IMR-90 (cell line): ENCODE measurements around the gene UACA.

Experiments
- FOS ChIP-seq: fragments of 150-350 bp; IDR thresholded peaks from 2 replicates; pipeline ENCODE4 v1.6.1; 2016; ENCODE audit warnings: low read depth, low read length
- MXI1 ChIP-seq: IDR thresholded peaks from 2 replicates; pipeline ENCODE4 v1.6.1; 2012; ENCODE audit warnings: low read depth, mild to moderate bottlenecking, low read length, moderate library complexity, borderline replicate concordance
- POLR2A ChIP-seq: IDR thresholded peaks from 2 replicates; pipeline ENCODE4 v1.6.1; 2012; ENCODE audit warnings: mild to moderate bottlenecking, low read depth, low read length
- RAD21 ChIP-seq: IDR thresholded peaks from 2 replicates; pipeline ENCODE4 v1.6.1; 2012; ENCODE audit warnings: low read length, improper control_type of control experiment
- TF ChIP-seq, protein P1 (sequence below): conservative IDR thresholded peaks from 2 replicates; pipeline ENCODE4 v1.5.1; 2012; ENCODE audit warnings: mild to moderate bottlenecking, low read depth, low read length, improper control_type of control experiment
- TF ChIP-seq, protein P2 (sequence below): fragments of 150-350 bp; IDR thresholded peaks from 2 replicates; pipeline ENCODE4 v1.6.1; 2017; ENCODE audit warnings: mild to moderate bottlenecking, antibody characterized with exemption, low read length, low read depth

DNA sequence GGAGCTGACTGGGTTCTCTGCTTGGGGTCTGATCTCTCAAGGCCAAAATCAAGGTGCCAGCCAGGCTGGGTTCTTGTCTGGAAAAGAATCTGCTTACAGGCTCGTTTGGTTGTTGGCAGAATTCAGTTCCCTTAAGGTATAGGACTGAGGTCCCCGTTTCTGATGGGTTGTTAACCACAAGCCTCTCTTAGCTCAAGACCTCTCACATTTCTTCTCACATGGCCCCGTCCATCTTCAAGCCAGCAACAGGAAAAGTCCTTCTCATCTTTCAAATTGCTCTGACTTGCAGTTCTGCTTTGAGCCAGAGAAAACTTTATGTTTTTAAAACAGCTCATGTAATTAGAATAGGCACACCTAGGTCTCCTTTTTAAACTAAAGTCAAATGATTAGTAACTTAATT is 20.4 kb downstream of the UACA start:
- TF ChIP-seq, protein P1, sequence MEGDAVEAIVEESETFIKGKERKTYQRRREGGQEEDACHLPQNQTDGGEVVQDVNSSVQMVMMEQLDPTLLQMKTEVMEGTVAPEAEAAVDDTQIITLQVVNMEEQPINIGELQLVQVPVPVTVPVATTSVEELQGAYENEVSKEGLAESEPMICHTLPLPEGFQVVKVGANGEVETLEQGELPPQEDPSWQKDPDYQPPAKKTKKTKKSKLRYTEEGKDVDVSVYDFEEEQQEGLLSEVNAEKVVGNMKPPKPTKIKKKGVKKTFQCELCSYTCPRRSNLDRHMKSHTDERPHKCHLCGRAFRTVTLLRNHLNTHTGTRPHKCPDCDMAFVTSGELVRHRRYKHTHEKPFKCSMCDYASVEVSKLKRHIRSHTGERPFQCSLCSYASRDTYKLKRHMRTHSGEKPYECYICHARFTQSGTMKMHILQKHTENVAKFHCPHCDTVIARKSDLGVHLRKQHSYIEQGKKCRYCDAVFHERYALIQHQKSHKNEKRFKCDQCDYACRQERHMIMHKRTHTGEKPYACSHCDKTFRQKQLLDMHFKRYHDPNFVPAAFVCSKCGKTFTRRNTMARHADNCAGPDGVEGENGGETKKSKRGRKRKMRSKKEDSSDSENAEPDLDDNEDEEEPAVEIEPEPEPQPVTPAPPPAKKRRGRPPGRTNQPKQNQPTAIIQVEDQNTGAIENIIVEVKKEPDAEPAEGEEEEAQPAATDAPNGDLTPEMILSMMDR, result no peak
- TF ChIP-seq FOS (no peak), POLR2A (no peak), RAD21 (no peak), MXI1 (no peak)
- TF ChIP-seq, protein P2, sequence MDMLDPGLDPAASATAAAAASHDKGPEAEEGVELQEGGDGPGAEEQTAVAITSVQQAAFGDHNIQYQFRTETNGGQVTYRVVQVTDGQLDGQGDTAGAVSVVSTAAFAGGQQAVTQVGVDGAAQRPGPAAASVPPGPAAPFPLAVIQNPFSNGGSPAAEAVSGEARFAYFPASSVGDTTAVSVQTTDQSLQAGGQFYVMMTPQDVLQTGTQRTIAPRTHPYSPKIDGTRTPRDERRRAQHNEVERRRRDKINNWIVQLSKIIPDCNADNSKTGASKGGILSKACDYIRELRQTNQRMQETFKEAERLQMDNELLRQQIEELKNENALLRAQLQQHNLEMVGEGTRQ, result no peak
